Spinal cord (tissue), 10 donors: Measurements from ENCODE around the gene RIN1. TPM values are rescaled to one million over a fixed set of nuclear protein-coding genes. Genes with fewer than 3 reads are reported as not detected.
"Not testable (repeated sequence)": the region's sequence is repeated elsewhere in the genome, so short reads cannot be mapped to it uniquely, and the experiment has no call there.

ENCODE experiments used
- DNase-seq, 6 donors: peaks; one replicate each; pipeline versions ENCODE4 v3.0.0 to v3.0.0-alpha.2; 2013 to 2015; ENCODE audit warnings: low spot score in 6 of 6, low read depth in 4 of 6
- H3K27ac ChIP-seq: one replicate; pipeline ENCODE4 v1.5.1; 2013; ENCODE audit warnings: low read depth, low read length, control low read depth
- H3K27me3 ChIP-seq: one replicate; pipeline ENCODE4 v1.6.1; 2013; ENCODE audit warnings: low read length; ENCODE audit not compliant: control insufficient read depth, insufficient read depth
- H3K36me3 ChIP-seq: one replicate; pipeline ENCODE4 v1.6.1; 2013; ENCODE audit warnings: low read length; ENCODE audit not compliant: control insufficient read depth, insufficient read depth
- H3K4me1 ChIP-seq: one replicate; pipeline ENCODE4 v1.6.1; 2013; ENCODE audit warnings: low read length; ENCODE audit not compliant: control insufficient read depth, insufficient read depth
- H3K4me3 ChIP-seq: one replicate; pipeline ENCODE4 v1.5.1; 2013; ENCODE audit warnings: low read depth, low read length, control low read depth
- H3K9me3 ChIP-seq: one replicate; pipeline ENCODE4 v1.6.1; 2013; ENCODE audit warnings: low read length; ENCODE audit not compliant: control insufficient read depth, insufficient read depth
- WGBS: methylation state at CpG from one replicate; pipeline ENCODE4 v1.1.5; 2013; ENCODE audit warnings: missing lambda C conversion rate; ENCODE audit not compliant: insufficient coverage; 5-methylcytosine and 5-hydroxymethylcytosine counted together
- polyA plus RNA-seq, 2 donors: library from polyadenylated mRNA; unstranded; fragments of 120-200 nt; gene quantifications; one replicate each; pipeline ENCODE4 v1.2.1, GENCODE V29; 2013; ENCODE audit not compliant: insufficient read length in 2 of 2
- total RNA-seq, 2 donors: library from RNA; depleted of rRNA in 1 of 2; stranded (reverse); fragments of 120-200 nt in 1 of 2; fragments of >200 nt in 1 of 2; gene quantifications; one replicate each; pipeline versions ENCODE4 v1.2.3 to v1.2.4, GENCODE V29; 2013 to 2014
- donor health status: healthy.

Gene RIN1
- total and polyA plus RNA-seq, 4 donors: 0.79 to 3.2 (median 2.3) TPM

DNA sequence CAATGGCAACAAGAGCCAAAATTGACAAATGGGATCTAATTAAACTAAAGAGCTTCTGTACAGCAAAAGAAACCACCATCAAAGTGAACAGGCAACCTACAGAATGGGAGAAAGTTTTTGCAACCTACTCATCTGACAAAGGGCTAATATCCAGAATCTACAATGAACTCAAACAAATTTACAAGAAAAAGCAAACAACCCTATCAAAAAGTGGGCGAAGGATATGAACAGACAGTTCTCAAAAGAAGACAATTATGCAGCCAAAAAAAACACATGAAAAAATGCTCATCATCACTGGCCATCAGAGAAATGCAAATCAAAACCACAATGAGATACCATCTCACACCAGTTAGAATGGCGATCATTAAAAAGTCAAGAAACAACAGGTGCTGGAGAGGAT, 15.9 kb downstream of the RIN1 start:
- not testable (repeated sequence) for DNase-seq, H3K4me3 ChIP-seq, H3K36me3 ChIP-seq, H3K27me3 ChIP-seq, H3K27ac ChIP-seq, H3K9me3 ChIP-seq
- H3K4me1 ChIP-seq: peaks cover 30% of the 10 kb centered on the region
- WGBS: no CpG with 5 or more reads among the region's 2 CpGs

DNA sequence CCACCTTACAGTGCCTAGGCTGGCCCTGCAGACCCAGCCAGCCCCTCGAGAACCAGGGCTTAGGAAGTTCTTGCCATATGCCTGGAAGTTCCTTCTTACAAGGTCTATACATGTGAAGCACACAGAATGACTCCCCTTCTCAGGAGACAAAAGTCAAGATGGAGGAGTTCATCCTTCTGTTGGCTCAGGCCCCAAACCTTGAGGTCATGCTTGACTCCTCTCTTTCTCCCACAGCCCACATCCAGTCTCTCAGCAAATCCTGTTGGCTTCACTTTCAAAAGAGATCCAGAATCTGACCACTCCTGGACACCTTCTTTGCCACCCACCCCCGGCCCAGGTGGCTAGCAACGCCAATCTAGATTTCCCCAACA, 17.6 kb downstream of the RIN1 start:
- no peak for DNase-seq
- H3K9me3 ChIP-seq: no peaks in the 10 kb centered on the region
- peaks cover 36% of the 10 kb centered on the region for H3K4me1 ChIP-seq
- no peak overlapping the region for H3K4me3 ChIP-seq
- peaks cover 4% of the 10 kb centered on the region for H3K36me3 ChIP-seq
- WGBS: 87% methylated on average over 3 of the region's 3 CpGs
- peak overlapping the region; percentile 88 for H3K27ac ChIP-seq
- no peaks in the 10 kb centered on the region for H3K27me3 ChIP-seq

DNA sequence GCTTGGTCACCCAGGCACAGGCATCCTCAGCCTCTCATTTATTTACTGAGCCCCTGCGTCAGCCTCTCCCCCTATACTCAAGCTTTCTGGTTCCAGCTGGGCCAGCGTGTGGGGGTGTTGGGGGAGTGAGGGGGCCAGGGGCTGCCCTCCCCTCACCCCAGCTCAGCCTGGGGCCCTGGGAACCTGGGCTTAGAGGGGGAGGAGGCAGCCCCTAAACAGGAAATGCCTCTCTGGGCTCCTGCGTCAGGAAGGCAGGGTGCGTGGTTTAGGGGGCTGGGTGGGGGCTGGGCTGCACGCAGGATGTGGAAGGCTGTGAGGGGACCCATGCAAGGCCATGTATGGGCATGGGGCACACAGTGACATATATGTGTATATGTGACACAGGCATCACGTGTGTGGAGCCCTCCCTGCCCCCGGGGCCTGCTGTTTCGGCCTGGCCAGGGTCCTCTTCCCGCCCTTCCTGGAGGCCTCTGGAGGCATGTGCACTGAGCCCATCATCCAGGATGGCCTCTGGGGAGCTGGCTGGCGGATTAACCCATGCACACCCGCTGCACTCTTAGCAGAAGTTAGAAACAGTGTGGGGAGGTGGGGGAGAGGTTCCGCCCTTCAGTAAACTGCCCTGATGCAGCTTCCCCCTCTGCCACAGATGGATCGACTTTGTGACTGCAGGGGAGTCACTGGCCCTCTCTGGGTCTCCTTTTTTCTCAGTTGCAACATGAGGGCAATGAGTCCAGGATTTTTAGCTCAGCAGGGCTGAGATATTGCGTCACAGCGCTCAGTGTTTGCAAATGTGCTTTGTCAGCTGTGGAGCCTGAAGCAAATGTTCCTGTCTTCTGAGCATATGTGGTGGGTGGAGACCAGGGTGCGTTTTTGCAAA, 18.3 kb downstream of the RIN1 start:
- Histone ChIP-seq H3K4me1 (peaks cover 42% of the 10 kb centered on the region), H3K9me3 (no peaks in the 10 kb centered on the region), H3K27ac (peak overlapping the region; percentile 88), H3K27me3 (no peaks in the 10 kb centered on the region), H3K36me3 (peaks cover 4% of the 10 kb centered on the region), H3K4me3 (no peak overlapping the region)
- WGBS: 59% methylated on average over 12 of the region's 16 CpGs
- peak in 2 of 6 donors; percentile 37 to 49 for DNase-seq

DNA sequence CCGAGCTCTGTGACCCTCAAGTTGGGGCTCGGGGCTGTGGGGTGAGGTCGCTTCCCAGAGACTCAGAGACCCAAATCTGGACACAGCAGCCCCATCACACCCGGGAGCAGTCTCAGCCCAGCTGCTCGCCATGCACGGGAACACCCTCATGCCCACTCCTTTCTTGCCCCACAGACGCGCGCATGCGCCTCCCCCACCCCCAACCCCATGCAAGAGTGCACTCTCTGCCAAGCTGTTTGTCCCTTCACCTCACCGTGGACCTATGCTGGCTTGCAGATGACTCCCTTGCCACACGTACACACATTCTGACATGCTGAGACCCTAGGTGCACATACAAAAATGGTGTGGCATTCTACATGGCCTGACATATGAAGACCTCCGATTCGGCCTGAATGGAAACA, 18.9 kb downstream of the RIN1 start:
- Histone ChIP-seq H3K4me1 (peaks cover 48% of the 10 kb centered on the region), H3K27me3 (no peaks in the 10 kb centered on the region), H3K36me3 (peaks cover 4% of the 10 kb centered on the region), H3K4me3 (no peak overlapping the region), H3K9me3 (no peaks in the 10 kb centered on the region), H3K27ac (peak overlapping the region; percentile 88)
- WGBS: 18% methylated on average over 12 of the region's 14 CpGs
- peak in 2 of 6 donors; percentile 38 to 52 for DNase-seq

DNA sequence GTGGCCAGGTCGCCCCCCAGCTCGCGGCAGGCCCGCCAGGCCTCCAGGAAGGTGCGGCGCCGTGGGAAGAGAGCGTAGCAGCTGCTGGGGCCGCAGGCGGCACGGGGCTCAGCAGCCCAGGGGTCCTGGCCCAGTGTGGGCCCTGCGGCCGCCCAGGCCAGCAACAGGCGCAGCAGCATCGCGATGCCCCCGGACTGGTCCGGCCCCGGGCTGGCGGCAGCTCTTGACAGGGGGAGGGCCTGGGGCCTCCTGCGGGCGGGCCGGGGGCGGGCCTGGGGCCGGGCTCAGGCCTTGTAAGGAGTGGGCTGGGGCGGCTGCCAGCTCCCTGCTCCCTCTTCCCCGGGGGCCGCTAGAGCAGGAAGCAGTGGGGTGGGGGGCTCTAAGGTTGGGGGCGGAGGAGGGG, 19.4 kb downstream of the RIN1 start, which contains the start of gene CD248:
TSS of gene CD248 (minus strand) at position 196 of the 403 bp plus-strand sequence. CDS start at position 179, 17 bp downstream.
- DNase-seq: peak in 2 of 6 donors; percentile 56 to 82
- H3K4me1 ChIP-seq: peaks cover 53% of the 10 kb centered on the region
- H3K27ac ChIP-seq: peak within 1 kb of the TSS; percentile 88

DNA sequence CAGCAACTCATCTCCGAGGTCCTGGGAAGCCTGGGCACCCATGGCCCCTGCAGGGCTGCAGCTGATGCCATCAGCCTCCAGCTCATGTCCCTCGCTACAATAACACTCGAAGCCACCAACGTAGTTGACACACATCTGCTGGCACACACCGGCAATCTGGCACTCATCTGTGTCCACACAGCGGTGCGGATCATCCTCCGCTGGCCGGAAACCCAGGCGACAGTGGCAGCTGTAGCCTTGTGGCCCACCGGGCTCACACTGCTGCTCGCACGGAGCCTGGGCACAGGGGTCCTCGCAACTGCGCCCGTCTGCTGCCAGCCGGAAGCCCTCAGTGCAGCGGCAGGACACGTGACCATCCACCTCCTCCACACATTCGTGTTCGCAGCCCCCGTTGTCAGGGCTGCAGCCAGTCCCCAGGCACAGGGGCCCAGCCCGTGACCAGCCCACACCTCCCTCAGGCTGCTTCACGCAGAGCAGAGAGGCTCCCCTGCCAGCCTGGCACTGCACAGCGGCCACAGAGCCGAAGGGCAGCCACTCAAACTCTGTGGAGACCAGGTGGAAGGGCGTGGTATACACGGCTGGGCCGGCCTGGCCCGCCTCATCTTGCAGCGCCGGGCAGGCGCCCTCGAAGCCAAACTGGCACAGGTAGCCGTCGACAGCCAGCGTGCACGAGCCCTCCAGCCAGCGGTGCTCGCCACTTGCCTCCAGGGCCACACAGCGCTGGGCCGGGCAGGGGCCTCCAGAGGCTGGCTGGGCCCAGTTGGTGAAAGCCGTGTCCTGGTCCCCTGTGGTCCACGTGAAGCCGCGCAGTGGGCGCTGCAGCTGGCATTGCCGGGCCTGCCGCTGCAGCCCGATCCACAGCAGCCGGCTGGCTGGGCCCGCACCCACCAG, 20.1 kb downstream of the RIN1 start:
- no peak for DNase-seq
- H3K36me3 ChIP-seq: peaks cover 4% of the 10 kb centered on the region
- WGBS: 63% methylated on average over 52 of the region's 52 CpGs
- no peaks in the 10 kb centered on the region for H3K9me3 ChIP-seq
- H3K27ac ChIP-seq: peak overlapping the region; percentile 36
- no peaks in the 10 kb centered on the region for H3K27me3 ChIP-seq
- peaks cover 57% of the 10 kb centered on the region for H3K4me1 ChIP-seq
- H3K4me3 ChIP-seq: peak overlapping the region; percentile 45

More for the DNA sequence above, 19.4 kb downstream of the RIN1 start, which contains the start of gene CD248:
- H3K36me3 ChIP-seq: peaks cover 4% of the 10 kb centered on the region
- H3K27me3 ChIP-seq: no peaks in the 10 kb centered on the region
- 20% methylated on average over 18 of the region's 29 CpGs for whole genome bisulfite sequencing
- H3K4me3 ChIP-seq: peak within 1 kb of the TSS; percentile 45
- H3K9me3 ChIP-seq: no peaks in the 10 kb centered on the region

DNA sequence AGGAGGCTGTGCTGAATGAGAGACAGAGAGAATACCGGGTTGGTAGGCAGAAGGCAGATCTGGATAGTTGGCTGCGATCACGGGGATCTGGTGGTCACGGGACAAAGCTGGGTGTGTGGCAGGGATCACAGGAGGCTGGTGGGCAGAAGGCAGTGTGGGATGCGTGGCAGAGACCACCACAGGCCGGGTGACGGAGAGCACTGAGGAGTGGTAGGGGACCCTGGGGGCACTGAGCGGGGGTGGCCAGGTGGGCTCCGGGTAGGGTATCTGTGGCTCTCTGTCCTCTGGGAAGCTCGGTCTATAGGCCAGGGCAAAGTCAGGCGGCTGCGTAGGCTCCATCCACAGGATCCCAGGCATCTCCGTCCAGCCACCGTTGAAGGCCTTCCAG, 20.7 kb downstream of the RIN1 start:
- Histone ChIP-seq H3K4me1 (peaks cover 57% of the 10 kb centered on the region), H3K27me3 (no peaks in the 10 kb centered on the region), H3K27ac (peak overlapping the region; percentile 97), H3K9me3 (no peaks in the 10 kb centered on the region), H3K4me3 (peak overlapping the region; percentile 45), H3K36me3 (peaks cover 4% of the 10 kb centered on the region)
- no peak for DNase-seq
- 85% methylated on average over 14 of the region's 14 CpGs for WGBS

DNA sequence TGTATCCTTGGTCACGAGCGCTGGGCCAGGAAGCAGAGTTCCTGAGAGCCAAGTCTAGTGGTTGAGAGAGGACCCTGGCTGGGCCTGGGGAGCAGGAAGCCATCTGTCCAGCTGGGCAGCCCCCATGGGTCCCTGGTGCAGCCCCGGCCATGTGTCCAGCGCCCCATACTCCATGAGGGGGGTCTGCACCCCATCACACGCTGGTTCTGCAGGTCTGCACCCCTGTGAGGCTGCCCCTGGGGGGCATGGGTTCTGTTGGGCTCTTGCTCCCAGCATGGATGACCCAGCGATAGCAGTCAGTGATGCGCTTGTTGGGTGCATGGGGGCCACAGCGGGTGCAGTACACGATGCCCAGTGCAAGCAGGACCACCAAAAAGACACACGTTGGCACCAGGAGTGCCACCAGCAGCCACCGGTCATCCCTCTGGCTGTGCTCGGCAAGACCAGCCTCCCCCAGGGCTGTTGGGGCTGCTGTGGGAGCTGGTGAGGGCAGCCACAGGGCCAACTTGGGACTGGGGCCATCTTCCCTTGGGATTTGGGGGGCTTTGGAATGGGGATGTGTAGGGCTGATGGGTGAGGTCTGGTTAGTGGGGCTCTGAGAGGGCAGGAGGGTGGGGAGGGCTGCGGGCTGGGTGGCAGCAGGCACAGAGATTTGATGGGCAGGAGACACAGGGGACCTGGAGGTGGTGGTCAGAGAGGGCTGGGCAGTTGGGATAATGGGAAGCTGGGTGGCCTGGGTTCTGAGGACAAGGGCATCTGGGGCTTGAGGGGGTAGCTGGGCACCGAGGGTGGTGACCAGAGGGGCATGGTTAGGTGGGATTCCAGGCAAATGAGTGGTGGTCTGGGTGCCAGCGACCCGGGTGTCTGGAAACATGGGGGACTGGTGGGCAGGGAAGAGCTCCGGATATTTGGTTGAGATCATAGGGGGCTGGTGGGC, 21.4 kb downstream of the RIN1 start:
- no peaks in the 10 kb centered on the region for H3K27me3 ChIP-seq
- peaks cover 57% of the 10 kb centered on the region for H3K4me1 ChIP-seq
- 92% methylated on average over 17 of the region's 17 CpGs for WGBS
- no peaks in the 10 kb centered on the region for H3K9me3 ChIP-seq
- H3K27ac ChIP-seq: peak overlapping the region; percentile 97
- no peak for DNase-seq
- peak overlapping the region; percentile 45 for H3K4me3 ChIP-seq
- peaks cover 4% of the 10 kb centered on the region for H3K36me3 ChIP-seq

DNA sequence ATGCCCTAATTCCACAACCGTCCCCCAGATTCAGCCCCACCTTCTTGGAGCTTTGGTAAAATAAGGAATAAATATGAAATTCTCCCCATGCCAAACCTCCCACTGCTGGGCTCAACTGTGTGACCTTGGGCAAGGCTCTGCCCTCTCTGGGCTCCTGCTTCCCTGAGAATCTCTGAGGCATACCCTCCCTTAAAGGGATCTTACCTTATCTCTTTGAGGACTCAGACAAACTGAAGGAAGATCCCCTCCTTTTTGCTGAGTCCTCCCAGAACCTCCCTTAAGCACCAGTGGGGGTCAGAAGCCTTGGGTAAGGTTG, 22.1 kb downstream of the RIN1 start:
- Histone ChIP-seq H3K27ac (peak overlapping the region; percentile 97), H3K4me1 (peaks cover 57% of the 10 kb centered on the region), H3K9me3 (no peaks in the 10 kb centered on the region), H3K27me3 (no peaks in the 10 kb centered on the region), H3K36me3 (peaks cover 4% of the 10 kb centered on the region), H3K4me3 (peak overlapping the region; percentile 45)
- WGBS: no CpG with 5 or more reads among the region's 1 CpG
- DNase-seq: no peak
